ENCODE data around the gene ST7. TPM values are rescaled to one million over a fixed set of nuclear protein-coding genes. Genes with fewer than 3 reads are reported as not detected.
"Not testable (repeated sequence)": the region's sequence is repeated elsewhere in the genome, so short reads cannot be mapped to it uniquely, and the experiment has no call there.

The ST7 gene
- total and polyA plus RNA-seq, 2 donors (not counting 3 experiments of a cell fraction or from before 2014, with no cell fraction given) = 18.6 to 24.9 TPM

DNA sequence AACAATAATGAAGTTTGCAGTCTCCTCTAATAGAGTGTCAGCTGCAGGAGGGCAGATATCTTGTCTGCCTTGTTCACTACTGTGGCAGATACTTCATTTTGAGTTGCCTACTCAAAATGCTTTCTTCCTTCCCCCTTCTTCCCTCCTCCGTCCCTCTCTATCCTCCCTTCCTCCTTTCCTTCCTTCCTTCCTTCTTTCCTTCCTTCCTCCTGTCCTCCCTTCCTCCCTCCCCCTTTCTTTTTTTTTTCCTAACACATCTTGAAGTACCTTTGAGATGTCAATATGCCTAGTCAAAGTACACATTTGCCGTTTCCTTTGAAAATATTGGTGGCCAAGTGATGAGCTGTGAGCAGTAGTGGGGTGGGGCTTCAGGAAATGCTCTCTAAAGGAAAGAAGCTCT, 18.7 kb upstream of the ST7 start:
- Histone ChIP-seq H3K9ac (replicated peaks; ENCODE audit: extremely low read depth, insufficient read depth, low read length) (no peak overlapping the region), H3K36me3 (ENCODE audit: control insufficient read depth in 2 of 2, extremely low read depth in 1 of 2, insufficient read depth in 2 of 2, low read length in 2 of 2) (no peaks in the 10 kb centered on the region), H3K27me3 (ENCODE audit: control insufficient read depth in 2 of 2, insufficient read depth in 2 of 2, low read length in 2 of 2) (peaks cover 3 to 4% of the 10 kb centered on the region in 2 experiments), H3K79me2 (ENCODE audit: control insufficient read depth, insufficient read depth, low read length) (no peaks in the 10 kb centered on the region), H2AFZ (ENCODE audit: low read depth, low read length) (no peak overlapping the region), H3K27ac (ENCODE audit: insufficient read depth, low read depth, low read length) (no peak overlapping the region), H3K9me3 (replicated peaks; ENCODE audit: control insufficient read depth, insufficient read depth, low read length) (no peaks in the 10 kb centered on the region), H3K4me1 (ENCODE audit: control insufficient read depth, extremely low read depth, insufficient read depth, low read length) (peaks cover 3% of the 10 kb centered on the region), H3K9me1 (replicated peaks; ENCODE audit: control insufficient read depth, extremely low read depth, insufficient read depth, low read length) (no peaks in the 10 kb centered on the region), H3K4me2 (ENCODE audit: insufficient read depth, low read length) (no peak overlapping the region), H3K4me3 (replicated peaks in 1 of 3; ENCODE audit: insufficient read depth in 1 of 3, low read depth in 1 of 3, low read length in 3 of 3) (no peak overlapping the region), H4K20me1 (replicated peaks; ENCODE audit: control insufficient read depth, extremely low read depth, insufficient read depth, low read length) (no peaks in the 10 kb centered on the region)
- no peak for DNase-seq (ENCODE audit: low read depth, low spot score)
- intact Hi-C loops (cut with micrococcal nuclease) (loop anchor here (10.0 kb wide), 1 partner anchor 780 kb away; no protein-coding TSS in a partner anchor), dilution Hi-C loops (cut with MboI; ENCODE audit: extremely low pct_ligation_motif_present, low sequenced_read_pairs) (no loop called here)
- FAIRE-seq = no peak
- BruUV-seq (replicated peaks) = no TSS peak
- CTCF ChIA-PET = interaction anchor here (13.4 kb wide), 1 partner anchor 188 kb away, joined by 272 read pairs; no protein-coding TSS in a partner anchor
- POLR2A ChIA-PET = no interaction called here
- TF ChIP-seq EZH2 (IDR thresholded peaks at IDR 0.05; ENCODE audit: borderline replicate concordance, low read depth, low read length, severe bottlenecking) (no peak), POLR2A (IDR thresholded peaks at IDR 0.05; ENCODE audit: low read depth, low read length) (no peak), GATA2 (IDR thresholded peaks at IDR 0.05; ENCODE audit: insufficient read depth, insufficient read length, low read depth, low read length) (no peak), FOS (IDR thresholded peaks at IDR 0.05; ENCODE audit: borderline replicate concordance, insufficient read depth, low read length) (no peak), CTCF (IDR thresholded peaks at IDR 0.05; ENCODE audit: extremely low read depth in 1 of 2, insufficient read depth in 1 of 2, low read depth in 1 of 2, low read length in 2 of 2) (no peak), MYC (IDR thresholded peaks at IDR 0.05; ENCODE audit: low read depth, low read length) (no peak), POLR2AphosphoS5 (IDR thresholded peaks at IDR 0.05; ENCODE audit: insufficient read depth, low read depth, low read length) (no peak)
- TF ChIP-seq, protein P1, sequence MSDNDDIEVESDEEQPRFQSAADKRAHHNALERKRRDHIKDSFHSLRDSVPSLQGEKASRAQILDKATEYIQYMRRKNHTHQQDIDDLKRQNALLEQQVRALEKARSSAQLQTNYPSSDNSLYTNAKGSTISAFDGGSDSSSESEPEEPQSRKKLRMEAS (IDR thresholded peaks at IDR 0.05; ENCODE audit: insufficient read depth, insufficient read length) = no peak

DNA sequence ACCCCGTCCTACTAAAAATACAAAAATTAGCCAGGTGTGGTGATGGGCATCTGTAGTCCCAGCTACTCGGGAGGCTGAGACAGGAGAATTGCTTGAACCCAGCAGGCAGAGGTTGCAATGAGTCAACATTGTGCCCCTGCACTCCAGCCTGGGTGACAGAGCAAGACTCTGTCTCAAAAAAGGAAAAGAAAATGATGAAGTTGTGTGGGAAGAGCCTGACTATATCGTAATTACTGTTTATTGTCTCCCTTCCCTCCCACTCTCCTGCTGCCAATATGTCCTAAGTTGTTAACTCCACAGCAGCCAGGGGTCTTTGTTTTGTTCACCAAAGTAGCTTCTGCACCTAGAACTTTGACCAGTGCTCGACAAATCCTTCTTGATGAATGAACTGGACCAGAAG, 16.5 kb upstream of the ST7 start:
- intact Hi-C loops (cut with micrococcal nuclease) = loop anchor here (10.0 kb wide), 1 partner anchor 778 kb away; no protein-coding TSS in a partner anchor
- H3K9ac ChIP-seq (replicated peaks; ENCODE audit: extremely low read depth, insufficient read depth, low read length); H3K4me3 ChIP-seq (replicated peaks in 1 of 3; ENCODE audit: insufficient read depth in 1 of 3, low read depth in 1 of 3, low read length in 3 of 3); H3K79me2 ChIP-seq (ENCODE audit: control insufficient read depth, insufficient read depth, low read length); H3K9me1 ChIP-seq (replicated peaks; ENCODE audit: control insufficient read depth, extremely low read depth, insufficient read depth, low read length); FAIRE-seq; H2AFZ ChIP-seq (ENCODE audit: low read depth, low read length); POLR2A ChIA-PET; H4K20me1 ChIP-seq (replicated peaks; ENCODE audit: control insufficient read depth, extremely low read depth, insufficient read depth, low read length); DNase-seq (ENCODE audit: low read depth, low spot score); H3K27ac ChIP-seq (ENCODE audit: insufficient read depth, low read depth, low read length); dilution Hi-C loops (cut with MboI; ENCODE audit: extremely low pct_ligation_motif_present, low sequenced_read_pairs); H3K4me1 ChIP-seq (ENCODE audit: control insufficient read depth, extremely low read depth, insufficient read depth, low read length); H3K4me2 ChIP-seq (ENCODE audit: insufficient read depth, low read length); BruUV-seq (replicated peaks); H3K9me3 ChIP-seq (replicated peaks; ENCODE audit: control insufficient read depth, insufficient read depth, low read length); H3K36me3 ChIP-seq (ENCODE audit: control insufficient read depth in 2 of 2, extremely low read depth in 1 of 2, insufficient read depth in 2 of 2, low read length in 2 of 2); H3K27me3 ChIP-seq (ENCODE audit: control insufficient read depth in 2 of 2, insufficient read depth in 2 of 2, low read length in 2 of 2): not testable (repeated sequence)
- CTCF ChIA-PET = interaction anchor here (13.4 kb wide), 1 partner anchor 185 kb away, joined by 272 read pairs; no protein-coding TSS in a partner anchor

Data from endothelial cell of umbilical vein (primary cell).